ENCODE data around the gene CTSE.
A peak's percentile ranks its signal among the peaks of the same experiment; 100 is the strongest.

The CTSE gene

DNA sequence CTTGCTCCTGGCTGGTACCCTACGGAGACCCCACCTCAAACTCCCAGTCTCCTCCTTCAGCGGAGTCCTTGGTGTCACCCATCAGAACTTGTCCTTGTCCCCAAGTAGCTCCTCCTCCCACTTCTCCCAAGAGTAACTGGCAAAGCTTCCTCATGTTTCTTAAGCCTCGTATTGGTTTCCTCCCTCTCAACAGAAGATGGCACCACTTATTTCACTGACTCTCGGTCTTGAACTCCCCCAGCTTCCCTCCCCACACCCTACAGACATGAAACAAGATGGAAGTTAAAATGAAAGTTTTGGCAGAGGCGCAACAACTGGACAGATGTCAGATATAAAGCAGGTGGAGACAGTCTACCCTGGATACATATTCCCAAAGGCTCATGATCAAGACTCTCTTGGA, 33.9 kb downstream of the CTSE start:
- DNase-seq = no peak

DNA sequence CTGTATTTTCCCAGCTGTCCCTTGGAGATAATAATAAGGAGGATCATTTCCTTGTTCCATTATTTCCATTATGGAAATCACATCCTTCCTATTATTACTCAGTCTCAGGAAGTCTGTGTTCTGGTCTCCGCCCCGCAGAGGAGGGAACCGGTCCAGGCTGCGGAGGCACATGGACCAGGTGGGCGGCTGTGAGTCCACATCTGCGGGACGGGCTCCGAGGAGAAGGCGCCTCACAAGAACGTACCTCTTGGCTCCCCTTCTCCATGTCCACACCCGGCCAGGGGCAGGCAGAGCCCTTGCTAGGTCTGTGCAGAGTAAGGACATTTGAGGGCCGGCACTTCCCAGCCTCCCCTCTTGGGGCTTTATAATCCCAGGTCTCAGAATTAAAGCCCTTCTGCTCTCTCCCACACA, 35.1 kb downstream of the CTSE start:
- DNase-seq = no peak

DNA sequence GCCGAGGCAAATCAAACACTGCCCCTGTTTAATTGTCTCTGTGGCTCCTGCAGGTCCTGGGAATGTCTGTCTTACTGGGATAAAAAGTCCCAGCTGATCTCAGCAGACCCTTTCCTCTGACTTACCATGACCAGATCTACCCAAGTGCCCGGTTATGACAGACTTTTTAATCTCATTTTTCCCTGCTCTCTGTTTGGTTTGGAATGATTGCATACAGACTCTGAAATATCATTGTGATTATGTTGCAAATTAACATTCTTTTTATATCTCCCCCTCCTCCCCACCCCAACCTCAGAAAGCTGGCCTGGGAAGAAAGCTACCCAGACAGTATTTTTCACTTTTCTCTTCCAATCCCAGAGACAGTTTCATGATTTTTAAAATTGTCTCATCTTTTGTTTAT, 36.8 kb downstream of the CTSE start:
- no peak for DNase-seq

DNA sequence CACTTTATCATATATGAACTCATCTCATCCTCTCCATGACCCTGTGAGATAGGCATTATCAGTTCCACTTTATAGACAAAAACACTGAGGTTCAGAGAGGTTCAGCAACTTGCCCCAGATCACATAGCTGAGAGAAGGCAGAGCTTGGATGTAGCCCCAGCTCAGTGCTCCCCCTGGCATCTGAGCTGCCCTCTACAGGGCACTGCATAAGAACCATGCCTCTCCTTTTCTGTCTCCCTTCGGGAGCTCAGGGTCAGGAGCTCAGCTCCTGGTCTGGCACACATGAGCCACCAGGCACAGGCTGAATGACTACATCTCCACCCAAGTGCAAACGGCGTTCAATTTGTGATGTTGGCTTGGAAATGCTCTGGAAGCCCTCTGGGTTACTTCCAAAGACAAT, 37.4 kb downstream of the CTSE start:
- DNase-seq = no peak

DNA sequence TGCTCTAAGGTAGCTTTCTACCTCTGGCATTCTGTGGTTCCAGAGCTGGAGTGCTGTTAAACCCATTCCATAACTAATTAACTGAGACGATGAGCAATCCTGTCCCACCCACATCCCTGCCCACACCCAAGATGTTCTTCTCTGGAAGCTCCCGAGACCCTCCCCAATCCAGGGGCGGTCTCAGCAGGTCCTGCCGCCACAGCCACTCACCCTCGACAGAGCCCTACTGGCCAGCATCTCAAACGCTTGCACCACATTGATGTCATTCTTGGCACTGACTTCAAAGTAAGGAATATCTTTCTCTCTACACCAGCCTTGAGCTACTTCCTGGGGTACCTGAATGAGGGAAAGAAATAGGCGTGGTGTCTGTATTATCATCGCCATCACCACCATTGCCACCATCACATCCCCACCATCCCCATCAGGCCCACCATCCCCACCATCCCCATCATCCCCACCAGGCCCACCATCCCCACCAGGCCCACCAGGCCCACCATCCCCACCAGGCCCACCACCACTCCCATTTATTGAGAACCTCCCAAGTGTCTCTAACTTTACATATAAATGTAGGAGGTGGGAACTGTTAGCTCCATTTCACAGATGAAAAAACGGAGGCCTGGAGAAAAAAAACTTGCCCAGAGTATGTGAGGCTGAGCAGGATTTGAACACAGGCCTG, 38.2 kb downstream of the CTSE start:
- DNase-seq = no peak

DNA sequence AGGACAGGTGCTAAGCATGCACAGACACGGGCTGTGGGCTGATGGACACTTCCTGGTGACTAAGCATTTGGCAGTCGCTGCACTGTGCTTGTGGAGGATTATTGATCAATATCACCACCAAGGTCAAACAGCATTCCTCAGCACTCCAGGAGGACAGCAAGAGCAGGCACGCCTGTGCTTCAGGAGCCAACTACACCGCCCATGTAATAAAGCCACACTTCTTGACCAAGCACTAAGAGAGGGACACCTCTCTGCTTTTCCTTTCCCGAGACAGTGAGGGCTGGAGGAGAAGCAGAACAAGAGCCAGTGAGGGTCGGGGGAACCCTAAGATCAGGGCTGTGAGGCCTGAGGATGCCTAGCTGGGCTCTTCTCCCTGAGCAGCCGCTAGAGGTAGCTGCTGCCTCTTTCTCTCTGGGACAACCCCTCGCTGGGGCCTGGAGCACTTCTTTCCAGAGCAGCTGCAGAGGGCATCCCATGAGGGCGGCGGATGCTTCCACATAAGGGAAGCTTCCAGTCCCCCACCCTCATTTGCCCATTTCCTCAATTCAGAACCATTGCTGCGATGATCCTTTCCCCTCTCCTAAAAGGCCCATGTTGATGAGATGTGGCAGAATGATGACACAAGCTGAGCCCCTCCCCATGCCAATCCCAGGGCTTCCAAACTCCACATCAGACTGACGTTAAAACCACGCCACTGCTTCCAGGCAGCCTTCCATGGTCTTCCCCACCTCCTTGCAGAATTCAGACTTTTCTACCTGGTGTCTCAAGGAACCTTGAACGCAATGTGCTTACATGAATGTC, 39.6 kb downstream of the CTSE start:
- DNase-seq = peak; percentile 81

DNA sequence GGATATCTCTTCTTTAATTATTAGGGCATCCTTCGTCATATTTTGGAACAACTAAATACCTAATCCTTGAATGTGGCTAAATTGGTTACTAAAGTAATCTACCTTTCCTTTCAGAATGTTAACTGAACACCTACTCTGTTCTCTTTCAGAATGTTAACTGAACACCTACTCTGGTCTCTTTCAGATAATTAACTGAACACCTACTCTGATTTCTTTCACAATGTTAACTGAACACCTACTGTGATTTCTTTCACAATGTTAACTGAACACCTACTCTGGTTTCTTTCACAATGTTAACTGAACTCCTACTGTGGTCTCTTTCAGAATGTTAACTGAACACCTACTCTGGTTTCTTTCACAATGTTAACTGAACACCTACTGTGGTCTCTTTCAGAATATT, 42.4 kb downstream of the CTSE start:
- DNase-seq = no peak

DNA sequence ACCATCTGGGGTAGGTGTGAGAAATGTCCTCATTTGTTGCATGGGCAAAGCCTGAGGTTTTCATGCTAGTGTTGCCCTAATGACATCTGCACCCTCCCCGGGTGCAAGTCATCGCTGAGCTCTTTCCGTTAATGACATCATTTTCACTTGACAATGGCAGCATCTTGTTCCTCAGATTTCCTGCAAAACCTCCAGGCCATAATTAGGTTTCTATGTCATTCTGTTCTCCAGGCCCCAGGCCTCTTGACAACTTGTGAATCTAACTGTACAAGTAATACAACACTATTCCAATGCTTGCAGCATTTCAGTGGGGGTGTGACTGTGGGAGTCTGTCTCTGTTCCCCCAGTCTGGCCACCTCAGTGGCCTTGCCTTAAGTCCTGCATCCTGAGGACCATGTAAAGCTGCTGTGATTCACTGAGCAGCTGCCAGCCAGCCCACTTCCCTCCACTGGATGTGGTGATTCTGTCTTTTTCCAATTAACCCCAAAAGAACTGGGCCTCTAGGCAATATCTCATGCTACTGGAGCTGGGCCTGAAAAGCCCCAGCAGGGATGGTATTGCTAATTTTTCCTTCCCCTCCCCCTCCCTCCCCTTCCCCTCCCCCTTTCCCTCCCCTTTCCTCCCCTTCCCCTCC, 43.3 kb downstream of the CTSE start:
- no peak for DNase-seq

DNA sequence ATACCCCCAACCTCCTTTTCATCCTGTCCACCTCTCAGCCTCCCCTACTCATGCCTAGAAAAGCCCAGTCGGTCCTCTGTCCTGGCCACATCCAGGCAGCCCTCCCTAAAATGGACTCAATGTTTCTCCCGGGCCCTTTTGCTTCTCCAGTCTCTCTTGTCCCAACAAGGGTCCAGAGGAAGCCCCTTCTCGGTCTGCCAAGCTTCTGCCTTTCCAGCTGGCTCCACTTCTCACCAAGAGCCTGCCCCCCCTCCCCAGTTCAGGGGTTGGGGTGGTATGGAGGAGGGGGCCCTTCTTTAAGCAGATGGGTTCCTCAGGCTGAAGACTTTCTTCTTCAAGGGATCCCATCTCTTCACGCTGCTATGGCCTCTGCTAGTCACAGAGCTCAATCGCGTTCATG, 44.4 kb downstream of the CTSE start:
- DNase-seq = no peak

DNA sequence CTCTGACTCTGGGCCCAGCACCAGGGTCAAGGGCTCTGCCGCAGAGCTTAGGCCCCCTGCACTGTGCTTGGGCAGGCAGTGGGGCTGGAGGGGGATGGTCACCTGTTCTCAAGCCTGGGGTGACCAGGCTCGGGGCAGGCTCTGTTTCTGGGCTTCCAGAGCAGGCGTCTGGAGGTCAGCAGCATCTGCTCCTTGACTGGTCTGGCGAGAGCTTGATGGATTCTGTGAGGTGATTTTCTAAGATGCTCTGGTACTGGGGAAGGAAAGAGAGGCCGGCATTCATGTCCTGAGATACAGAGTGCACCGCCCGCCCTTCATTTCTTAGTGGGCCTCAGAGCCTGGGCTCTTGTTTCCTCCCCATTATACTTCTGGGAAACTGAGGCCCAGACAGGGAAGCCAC, 45.0 kb downstream of the CTSE start:
- DNase-seq = no peak

DNA sequence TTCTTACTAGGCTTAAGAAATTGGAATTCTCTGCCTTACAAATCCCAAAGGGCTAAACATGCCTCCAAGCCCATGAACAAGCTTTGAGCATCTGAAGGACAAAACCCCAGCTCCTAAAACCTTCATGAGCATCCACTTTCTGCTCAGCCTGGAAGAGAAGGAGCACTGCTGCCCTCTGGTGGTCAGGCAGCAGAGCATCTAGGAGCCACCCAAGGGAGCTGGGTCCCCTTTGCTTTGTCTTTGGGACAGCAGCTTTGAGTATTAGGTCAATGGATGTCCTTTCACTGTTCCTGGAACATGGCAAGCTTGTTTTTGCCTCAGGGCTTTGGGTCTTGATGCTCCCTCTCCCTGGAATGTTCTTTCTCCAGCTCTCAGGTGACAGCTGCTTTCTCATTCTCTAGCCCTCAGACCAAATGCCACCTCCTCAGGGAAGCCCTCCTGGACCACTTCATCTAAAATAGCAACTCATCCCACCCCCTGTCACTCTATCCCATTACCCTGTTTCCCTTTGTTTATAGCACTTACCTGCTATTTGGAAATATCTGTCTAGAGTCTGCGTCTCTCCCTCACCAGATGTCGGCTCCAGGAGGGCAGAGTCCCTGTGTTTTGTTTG, 46.2 kb downstream of the CTSE start:
- DNase-seq = peak; percentile 88

DNA sequence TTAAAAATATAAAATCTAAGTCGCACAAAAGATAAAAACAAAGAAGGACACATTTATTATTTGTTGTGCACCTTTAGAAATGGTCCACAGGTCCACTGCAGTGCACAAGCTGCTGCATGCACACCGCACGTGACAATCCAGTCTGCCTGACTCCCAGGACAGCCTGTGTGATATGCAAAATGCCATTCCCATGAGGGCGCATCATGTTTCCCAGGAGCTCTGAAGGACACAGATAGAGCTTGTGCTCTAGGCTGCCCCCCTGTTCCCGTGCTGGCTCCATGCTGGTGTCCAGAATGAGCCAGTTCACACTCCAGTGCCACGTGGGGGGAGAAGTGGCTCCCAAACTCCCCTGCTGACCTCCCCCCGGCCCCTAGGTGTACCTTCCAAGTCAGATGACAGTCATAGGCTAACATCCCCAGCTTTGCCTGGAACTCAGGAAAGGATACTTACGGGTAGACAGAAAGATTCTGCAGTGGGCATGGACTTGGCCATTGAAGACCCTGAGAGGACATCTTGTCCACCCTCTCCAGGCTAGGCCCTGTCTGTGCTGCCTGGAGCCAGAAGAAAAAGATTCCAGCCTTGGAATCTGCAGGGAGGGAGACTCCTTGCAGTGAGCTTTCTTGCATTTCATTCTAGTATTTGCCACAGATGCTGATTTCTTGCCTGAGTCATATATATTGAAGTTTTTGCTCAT, 46.8 kb downstream of the CTSE start:
- peak; percentile 33 for DNase-seq

DNA sequence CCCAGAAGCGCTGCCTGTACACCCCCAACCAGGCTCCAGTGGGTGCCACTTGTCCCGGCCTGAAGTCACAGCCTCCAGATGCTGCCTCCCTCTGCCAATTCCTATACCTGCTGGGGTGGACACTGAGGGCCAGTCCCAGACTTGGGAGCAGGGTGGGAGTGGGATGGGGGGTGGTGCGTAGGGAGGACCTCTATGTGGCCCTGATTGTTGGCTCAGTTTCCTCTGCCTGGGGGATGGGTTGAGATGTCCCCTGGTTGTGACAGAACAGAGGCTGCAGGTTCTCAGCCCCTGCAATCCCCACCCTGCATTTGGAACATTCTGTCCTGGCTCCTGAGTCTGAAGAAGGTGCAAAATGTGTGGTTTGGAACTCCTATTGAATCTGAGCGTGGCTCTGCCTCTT, 47.7 kb downstream of the CTSE start:
- DNase-seq = no peak

DNA sequence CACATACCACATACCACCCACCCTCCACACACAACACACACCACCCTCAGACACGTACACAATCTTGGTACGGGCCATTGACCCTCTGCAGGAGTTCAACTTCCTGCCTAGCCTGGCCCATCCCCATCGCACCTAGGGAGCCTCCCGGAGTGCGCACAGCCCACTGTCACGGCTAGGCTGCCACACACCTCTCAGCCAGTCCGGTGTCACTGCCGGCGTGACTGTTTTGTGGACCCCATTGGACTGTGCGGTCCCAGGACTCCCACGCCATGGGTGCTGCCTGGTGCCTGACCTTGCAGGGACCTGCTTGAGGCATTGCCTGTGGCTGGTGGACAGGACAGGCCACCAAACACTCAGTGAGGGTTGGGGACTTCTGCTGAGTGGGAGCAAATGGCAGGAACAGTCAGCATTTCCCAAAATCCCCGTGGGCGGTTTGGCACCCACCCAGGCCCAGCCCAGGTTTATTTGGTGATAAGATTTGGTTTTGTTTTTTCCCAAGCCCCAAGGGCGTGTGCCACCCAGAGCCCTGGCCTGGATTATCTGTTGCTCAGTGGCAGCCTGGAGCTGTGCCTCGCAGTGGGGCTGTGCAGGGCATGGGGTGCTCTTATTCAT, 48.2 kb downstream of the CTSE start:
- no peak for DNase-seq

DNA sequence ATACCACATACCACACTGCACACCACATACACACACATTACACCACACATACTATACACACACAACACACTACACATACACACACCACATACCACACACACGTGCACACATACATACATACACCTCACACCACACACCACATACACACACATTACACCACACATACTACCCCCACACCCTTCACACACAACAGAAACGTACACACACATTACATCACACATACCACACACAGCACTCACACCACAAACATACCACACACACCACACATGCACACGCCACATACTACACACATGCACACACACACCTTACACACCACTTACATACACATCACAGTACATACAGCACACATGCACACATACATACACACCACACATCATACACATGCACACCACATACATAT, 49.0 kb downstream of the CTSE start:
- DNase-seq = no peak

DNA sequence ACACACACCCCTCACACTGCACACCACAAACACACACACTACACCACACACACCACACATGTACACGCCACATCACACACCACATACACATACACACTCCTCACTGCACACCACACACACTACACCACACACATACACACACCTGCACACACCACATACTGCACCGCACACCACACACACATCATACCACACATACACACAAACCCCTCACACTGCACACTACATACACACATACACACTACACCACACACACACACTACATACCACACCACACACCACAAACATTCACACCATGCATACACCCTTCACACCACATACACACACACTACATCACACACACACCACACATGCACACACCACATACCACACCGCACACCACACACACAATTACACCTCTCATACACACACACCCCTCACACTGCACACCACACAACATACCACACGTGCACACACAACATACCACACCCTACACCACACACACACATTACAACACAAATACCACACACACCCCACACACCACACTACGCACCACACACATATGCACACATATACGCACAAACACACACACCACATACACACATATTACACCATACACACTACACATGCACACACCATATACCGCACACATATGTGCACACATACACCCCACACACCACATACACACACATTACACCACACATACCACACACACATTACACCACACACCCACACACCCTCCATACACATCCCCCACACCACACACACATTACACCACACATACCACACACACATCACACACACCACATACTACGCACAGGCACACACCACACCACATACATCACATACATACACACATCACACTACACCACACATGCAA, 50.1 kb downstream of the CTSE start:
- DNase-seq = no peak

DNA sequence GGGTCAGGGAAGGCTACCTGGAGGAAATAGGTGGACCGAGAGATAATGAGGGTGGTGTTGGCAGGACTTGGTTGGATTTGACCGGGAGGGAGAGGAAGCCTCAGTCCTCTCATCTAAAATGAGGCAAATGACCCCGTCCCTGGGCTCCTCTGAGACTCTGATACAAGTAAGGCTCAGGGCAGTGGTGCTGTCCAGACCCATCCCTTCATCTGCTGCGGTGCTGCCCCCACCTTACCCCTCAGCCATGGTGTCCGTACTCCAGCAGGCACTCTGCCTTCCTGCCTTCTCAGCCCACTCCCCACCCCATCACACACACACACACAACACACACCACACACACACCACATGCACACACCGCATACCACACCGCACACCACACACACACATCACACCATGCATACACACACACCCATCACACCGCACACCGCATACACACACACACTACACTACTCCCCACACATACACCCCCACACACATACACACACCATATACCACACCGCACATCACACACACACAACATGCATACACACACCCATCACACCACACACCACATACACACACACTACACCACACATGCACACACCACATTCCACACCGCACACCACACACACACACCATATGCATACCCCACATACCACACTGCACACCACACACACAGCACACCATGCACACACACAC, 51.1 kb downstream of the CTSE start:
- DNase-seq = no peak

DNA sequence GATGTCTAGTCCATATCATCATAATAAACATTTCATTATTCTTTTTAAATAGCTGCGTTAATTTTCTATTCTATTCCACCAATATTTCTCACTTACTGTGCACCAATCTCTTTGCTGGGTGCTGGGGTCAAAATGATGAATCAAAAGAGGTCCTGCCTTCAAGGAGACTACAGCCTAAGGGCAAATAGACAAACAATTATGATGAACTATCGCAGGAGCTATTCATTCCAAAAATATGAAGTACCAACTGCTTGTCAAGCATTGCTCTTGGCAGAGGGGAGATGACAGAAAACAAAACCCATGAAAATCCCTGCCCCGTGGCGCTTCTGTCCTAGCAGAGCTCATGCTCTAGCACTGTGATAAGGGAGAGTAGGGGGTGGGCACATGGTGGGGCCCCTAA, 51.6 kb downstream of the CTSE start:
- DNase-seq = no peak

DNA sequence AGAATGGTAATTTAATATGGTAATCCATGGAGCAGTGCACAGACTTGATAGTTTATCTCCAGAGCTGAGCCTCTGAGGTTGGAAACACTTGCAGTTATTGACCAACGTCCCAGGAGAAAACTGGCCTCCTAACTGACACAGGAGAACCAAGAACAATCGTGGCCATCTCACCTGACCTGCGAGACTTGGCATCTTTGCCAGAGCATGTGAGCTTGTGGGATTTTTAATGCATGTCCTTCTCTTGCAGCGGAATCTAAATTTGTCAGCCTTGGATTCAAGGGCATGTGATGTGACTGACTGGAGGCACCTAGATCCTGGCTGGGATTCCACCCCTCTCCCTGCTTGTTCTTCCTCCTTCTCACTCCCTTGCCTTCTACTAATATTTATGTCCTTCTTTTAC, 52.6 kb downstream of the CTSE start:
- no peak for DNase-seq

DNA sequence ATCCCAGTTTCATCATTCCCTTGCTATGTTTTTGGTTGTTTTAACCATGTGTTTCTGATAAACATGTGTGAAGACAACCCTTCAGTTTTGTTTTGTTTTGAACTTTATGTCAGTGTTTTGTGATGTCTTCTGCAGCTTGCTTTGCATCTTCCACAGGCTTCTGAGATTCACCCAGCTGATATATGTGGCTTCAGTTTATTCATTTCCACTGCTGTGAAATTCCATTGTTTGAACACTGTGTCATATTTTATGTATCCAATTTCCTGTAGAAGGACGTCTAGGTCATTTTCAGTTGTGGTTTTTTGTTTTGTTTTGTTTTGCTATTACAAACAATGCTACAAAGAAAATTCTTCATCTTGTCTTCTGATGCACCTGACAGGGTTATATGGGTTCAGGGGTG, 53.2 kb downstream of the CTSE start:
- DNase-seq = no peak

DNA sequence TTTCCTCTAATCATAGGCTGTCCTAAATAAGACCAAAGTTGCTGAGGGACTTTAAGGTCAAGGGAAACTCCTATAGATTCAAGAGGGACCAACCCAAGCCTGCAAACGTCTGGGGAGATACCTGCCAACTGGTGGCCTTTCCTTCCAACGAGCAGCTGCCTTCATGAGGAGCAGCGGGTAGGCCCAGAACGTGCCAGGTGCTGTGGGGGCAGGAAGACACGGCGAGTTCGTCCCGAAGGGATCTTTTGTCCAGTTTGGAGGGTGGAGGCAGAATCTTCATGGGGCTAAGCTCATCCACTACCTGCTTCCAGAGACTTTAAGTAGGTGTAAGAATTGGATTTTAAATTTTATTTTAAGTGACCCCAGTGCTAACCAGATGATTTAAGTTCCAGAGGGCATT, 54.5 kb downstream of the CTSE start:
- DNase-seq = no peak
